ENCODE measurements around the gene DRICH1.
"Not testable (repeated sequence)": the region's sequence is repeated elsewhere in the genome, so short reads cannot be mapped to it uniquely, and the experiment has no call there.

The DRICH1 gene

GRCh38 chr22:23638611-23639010, 6.5 kb upstream of the DRICH1 start:
- Histone ChIP-seq H3K4me3 (ENCODE audit: insufficient read depth, low read length, poor library complexity, severe bottlenecking) (no peak overlapping the region), H3K27ac (ENCODE audit: low read depth, low read length) (no peak overlapping the region), H3K9me2 (replicated peaks; ENCODE audit: insufficient read depth, low read length) (no peaks in the 10 kb centered on the region), H3K4me2 (ENCODE audit: low read depth, low read length, poor library complexity, severe bottlenecking) (no peak overlapping the region), H2AFZ (ENCODE audit: low read depth, low read length, severe bottlenecking) (no peak overlapping the region), H3K27me3 (ENCODE audit: low read length) (no peaks in the 10 kb centered on the region), H3K9me3 (ENCODE audit: insufficient read depth, low read length) (no peaks in the 10 kb centered on the region), H3F3A (ENCODE audit: insufficient read depth) (no peaks in the 10 kb centered on the region), H3K79me2 (ENCODE audit: insufficient read depth, low read length) (no peaks in the 10 kb centered on the region), H4K20me1 (ENCODE audit: low read depth, low read length) (no peaks in the 10 kb centered on the region), H3K9ac (ENCODE audit: low read length) (no peak overlapping the region), H3K36me3 (ENCODE audit: low read length) (no peaks in the 10 kb centered on the region)
- TF ChIP-seq CTCF (IDR thresholded peaks at IDR 0.05; ENCODE audit: insufficient read depth, low read length, poor library complexity, severe bottlenecking) (no peak), EZH2phosphoT487 (conservative IDR thresholded peaks at IDR 0.05; ENCODE audit: low read length) (no peak)

- H3K79me2 ChIP-seq (ENCODE audit: insufficient read depth, low read length); H3K9me2 ChIP-seq (replicated peaks; ENCODE audit: insufficient read depth, low read length); H3K27me3 ChIP-seq (ENCODE audit: low read length); H3F3A ChIP-seq (ENCODE audit: insufficient read depth); H3K9me3 ChIP-seq (ENCODE audit: insufficient read depth, low read length); H3K4me2 ChIP-seq (ENCODE audit: low read depth, low read length, poor library complexity, severe bottlenecking); H3K27ac ChIP-seq (ENCODE audit: low read depth, low read length); H3K9ac ChIP-seq (ENCODE audit: low read length); H4K20me1 ChIP-seq (ENCODE audit: low read depth, low read length); H3K4me3 ChIP-seq (ENCODE audit: insufficient read depth, low read length, poor library complexity, severe bottlenecking); H2AFZ ChIP-seq (ENCODE audit: low read depth, low read length, severe bottlenecking); H3K36me3 ChIP-seq (ENCODE audit: low read length): not testable (repeated sequence)
Observed at GRCh38 chr22:23635291-23635690, 3.2 kb upstream of the DRICH1 start.

GRCh38 chr22:23628056-23628743, 3.9 kb downstream of the DRICH1 start:
- H3F3A ChIP-seq (ENCODE audit: insufficient read depth); H4K20me1 ChIP-seq (ENCODE audit: low read depth, low read length); H2AFZ ChIP-seq (ENCODE audit: low read depth, low read length, severe bottlenecking); H3K4me2 ChIP-seq (ENCODE audit: low read depth, low read length, poor library complexity, severe bottlenecking); H3K9me2 ChIP-seq (replicated peaks; ENCODE audit: insufficient read depth, low read length); H3K27me3 ChIP-seq (ENCODE audit: low read length); H3K79me2 ChIP-seq (ENCODE audit: insufficient read depth, low read length); H3K36me3 ChIP-seq (ENCODE audit: low read length); H3K4me3 ChIP-seq (ENCODE audit: insufficient read depth, low read length, poor library complexity, severe bottlenecking); H3K9me3 ChIP-seq (ENCODE audit: insufficient read depth, low read length); H3K27ac ChIP-seq (ENCODE audit: low read depth, low read length); H3K9ac ChIP-seq (ENCODE audit: low read length): not testable (repeated sequence)

GRCh38 chr22:23627401-23628055, 4.6 kb downstream of the DRICH1 start:
- not testable (repeated sequence) for H3K4me3 ChIP-seq (ENCODE audit: insufficient read depth, low read length, poor library complexity, severe bottlenecking); H3K9ac ChIP-seq (ENCODE audit: low read length); H4K20me1 ChIP-seq (ENCODE audit: low read depth, low read length); H3K36me3 ChIP-seq (ENCODE audit: low read length); H3K9me2 ChIP-seq (replicated peaks; ENCODE audit: insufficient read depth, low read length); H3K4me2 ChIP-seq (ENCODE audit: low read depth, low read length, poor library complexity, severe bottlenecking); H3K79me2 ChIP-seq (ENCODE audit: insufficient read depth, low read length); H2AFZ ChIP-seq (ENCODE audit: low read depth, low read length, severe bottlenecking); H3K27me3 ChIP-seq (ENCODE audit: low read length); H3F3A ChIP-seq (ENCODE audit: insufficient read depth); H3K27ac ChIP-seq (ENCODE audit: low read depth, low read length); H3K9me3 ChIP-seq (ENCODE audit: insufficient read depth, low read length)
- peak; percentile 24 for TF ChIP-seq CTCF (IDR thresholded peaks at IDR 0.05; ENCODE audit: insufficient read depth, low read length, poor library complexity, severe bottlenecking)
